Renal pelvis (tissue), 12 donors: ENCODE results near the gene SERF1A. TPM values are rescaled to one million over a fixed set of nuclear protein-coding genes. Genes with fewer than 3 reads are reported as not detected.
"Not testable (repeated sequence)": the region's sequence is repeated elsewhere in the genome, so short reads cannot be mapped to it uniquely, and the experiment has no call there.

ENCODE experiments used
- DNase-seq: peaks from one replicate; pipeline ENCODE4 v3.0.0-alpha.2; 2013
- long read RNA-seq, 16 experiments: transcript quantifications; one replicate each; lab custom pipeline, GENCODE V29; 2026
- polyA plus RNA-seq, 3 donors: library from polyadenylated mRNA; unstranded; fragments of 120-200 nt; gene quantifications; one replicate each; pipeline ENCODE4 v1.2.1, GENCODE V29; 2013; ENCODE audit not compliant: insufficient read length in 3 of 3

Gene SERF1A
- 10 to 100 TPM in 1 of 3 donors, 1 to 10 TPM in 2; 2.9 to 23.3 (median 4.4) TPM for polyA plus RNA-seq
- long read RNA-seq, donor 1, transcript SERF1A-201 (3 exons, 963 nt) = major isoform, 15 of 17 reads
- long read RNA-seq, donor 1, partial matches to known transcripts = 0 of 17 reads
- long read RNA-seq, donor 1, other reads (novel, unspliced or antisense) = 0 of 17 reads
- long read RNA-seq, donor 2, transcript SERF1A-201 (3 exons, 963 nt) = major isoform, 31 of 57 reads
- long read RNA-seq, donor 2, partial matches to known transcripts = 20 of 57 reads
- long read RNA-seq, donor 2, other reads (novel, unspliced or antisense) = 0 of 57 reads
- long read RNA-seq, donor 3, transcript SERF1A-201 (3 exons, 963 nt) = major isoform, 28 of 57 reads
- long read RNA-seq, donor 3, partial matches to known transcripts = 22 of 57 reads
- long read RNA-seq, donor 3, other reads (novel, unspliced or antisense) = 0 of 57 reads
- long read RNA-seq, donor 4, transcript SERF1A-201 (3 exons, 963 nt) = major isoform, 22 of 38 reads
- long read RNA-seq, donor 4, partial matches to known transcripts = 10 of 38 reads
- long read RNA-seq, donor 4, other reads (novel, unspliced or antisense) = 0 of 38 reads
- long read RNA-seq, donor 5, transcript SERF1A-201 (3 exons, 963 nt) = major isoform, 32 of 47 reads
- long read RNA-seq, donor 5, partial matches to known transcripts = 11 of 47 reads
- long read RNA-seq, donor 5, other reads (novel, unspliced or antisense) = 0 of 47 reads
- long read RNA-seq, donor 6, transcript SERF1A-201 (3 exons, 963 nt) = major isoform, 17 of 30 reads
- long read RNA-seq, donor 6, partial matches to known transcripts = 9 of 30 reads
- long read RNA-seq, donor 6, other reads (novel, unspliced or antisense) = 0 of 30 reads
- long read RNA-seq, donor 7, transcript SERF1A-201 (3 exons, 963 nt) = major isoform, 26 of 58 reads
- long read RNA-seq, donor 7, partial matches to known transcripts = 23 of 58 reads
- long read RNA-seq, donor 7, other reads (novel, unspliced or antisense) = 0 of 58 reads
- long read RNA-seq, donor 8, transcript SERF1A-201 (3 exons, 963 nt) = major isoform, 10 of 14 reads
- long read RNA-seq, donor 8, partial matches to known transcripts = 0 of 14 reads
- long read RNA-seq, donor 8, other reads (novel, unspliced or antisense) = 0 of 14 reads
- long read RNA-seq, donor 9, transcript SERF1A-201 (3 exons, 963 nt) = major isoform, 21 of 30 reads
- long read RNA-seq, donor 9, partial matches to known transcripts = 0 of 30 reads
- long read RNA-seq, donor 9, other reads (novel, unspliced or antisense) = 0 of 30 reads
- long read RNA-seq, donor 10, transcript SERF1A-201 (3 exons, 963 nt) = major isoform, 17 of 42 reads
- long read RNA-seq, donor 10, transcript SERF1A-202 (3 exons, 1,889 nt) = minor isoform, 5 of 42 reads
- long read RNA-seq, donor 10, partial matches to known transcripts = 13 of 42 reads
- long read RNA-seq, donor 10, other reads (novel, unspliced or antisense) = 0 of 42 reads
- long read RNA-seq, donor 11, transcript SERF1A-201 (3 exons, 963 nt) = major isoform, 16 of 35 reads
- long read RNA-seq, donor 11, partial matches to known transcripts = 14 of 35 reads
- long read RNA-seq, donor 11, other reads (novel, unspliced or antisense) = 0 of 35 reads
- long read RNA-seq, donor 12, transcript SERF1A-205 (3 exons, 663 nt) = minor isoform, 5 of 32 reads
- long read RNA-seq, donor 12, transcript SERF1A-201 (3 exons, 963 nt) = major isoform, 22 of 32 reads
- long read RNA-seq, donor 12, partial matches to known transcripts = 0 of 32 reads
- long read RNA-seq, donor 12, other reads (novel, unspliced or antisense) = 0 of 32 reads
- long read RNA-seq, donor 13, transcript SERF1A-201 (3 exons, 963 nt) = major isoform, 21 of 39 reads
- long read RNA-seq, donor 13, transcript SERF1A-205 (3 exons, 663 nt) = minor isoform, 6 of 39 reads
- long read RNA-seq, donor 13, partial matches to known transcripts = 10 of 39 reads
- long read RNA-seq, donor 13, other reads (novel, unspliced or antisense) = 0 of 39 reads
- long read RNA-seq, donor 14, transcript SERF1A-201 (3 exons, 963 nt) = major isoform, 45 of 80 reads
- long read RNA-seq, donor 14, transcript SERF1A-203 (2 exons, 632 nt) = minor isoform, 5 of 80 reads
- long read RNA-seq, donor 14, partial matches to known transcripts = 23 of 80 reads
- long read RNA-seq, donor 14, other reads (novel, unspliced or antisense) = 0 of 80 reads
- long read RNA-seq, donor 15, transcript SERF1A-201 (3 exons, 963 nt) = major isoform, 24 of 37 reads
- long read RNA-seq, donor 15, partial matches to known transcripts = 9 of 37 reads
- long read RNA-seq, donor 15, other reads (novel, unspliced or antisense) = 0 of 37 reads
- long read RNA-seq, donor 16, transcript SERF1A-203 (2 exons, 632 nt) = minor isoform, 5 of 80 reads
- long read RNA-seq, donor 16, transcript SERF1A-201 (3 exons, 963 nt) = major isoform, 28 of 80 reads
- long read RNA-seq, donor 16, partial matches to known transcripts = 36 of 80 reads
- long read RNA-seq, donor 16, other reads (novel, unspliced or antisense) = 5 of 80 reads

DNA sequence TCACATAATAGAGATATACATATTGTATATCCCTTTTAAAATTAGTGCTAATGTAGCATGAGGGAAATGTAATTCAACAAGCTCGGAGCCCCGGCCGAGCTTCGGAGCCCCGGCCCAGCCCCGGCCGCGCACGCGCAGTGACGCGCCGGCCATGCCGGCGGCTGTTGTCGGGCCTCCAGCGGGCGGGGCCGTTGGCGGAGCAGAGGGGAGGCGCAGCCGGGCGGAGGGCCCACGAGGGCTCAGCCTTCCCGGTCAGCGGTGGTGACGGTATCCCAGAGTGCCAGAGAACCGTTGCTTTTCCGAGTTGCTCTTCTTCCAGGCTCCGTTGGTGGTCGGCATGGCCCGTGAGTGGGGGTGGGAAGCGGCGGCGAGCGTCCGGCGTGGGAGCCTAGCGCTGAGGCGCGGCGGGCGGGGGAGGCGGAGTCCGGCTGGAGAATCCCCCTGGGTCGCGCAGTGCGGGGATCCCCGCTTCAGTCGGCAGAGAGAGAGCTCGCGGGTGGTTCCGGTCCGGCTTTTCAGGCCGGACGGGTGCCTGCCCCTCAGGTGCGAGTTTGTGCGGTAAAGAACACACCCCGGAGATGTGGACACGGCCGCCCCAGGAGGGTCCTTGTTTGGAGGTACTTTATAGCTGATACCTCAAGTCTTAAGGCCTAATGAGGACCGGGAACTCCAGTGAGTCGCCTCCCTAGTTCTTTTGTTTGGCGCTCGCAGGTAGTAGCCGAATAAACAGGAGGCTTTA is at the start of gene SERF1A:
Gene SERF1A, plus strand, starts transcription at position 137 of the 739 bp plus-strand sequence. Its CDS starts 201 bp downstream, at position 338.
- DNase-seq = not testable (repeated sequence)

DNA sequence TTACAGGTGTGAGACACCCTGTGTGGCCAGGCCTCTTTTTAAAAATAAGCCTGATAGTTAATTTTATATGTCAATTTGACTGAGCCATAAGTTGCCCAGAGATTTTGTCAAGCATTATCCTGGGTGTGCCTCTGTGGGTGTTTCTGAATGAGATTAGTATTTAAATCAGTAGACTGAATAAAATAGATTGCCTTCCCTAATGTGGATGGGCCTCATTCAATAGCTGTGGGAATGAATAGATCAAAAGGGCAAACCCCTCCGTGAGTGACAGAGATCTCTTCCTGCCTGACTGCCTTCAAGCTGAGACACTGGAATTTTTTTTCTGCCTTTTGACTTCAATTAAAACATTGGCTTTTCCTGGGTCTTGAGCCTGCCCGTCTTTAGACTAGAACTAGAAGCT is 33.7 kb upstream of the SERF1A start:
- DNase-seq = not testable (repeated sequence)

DNA sequence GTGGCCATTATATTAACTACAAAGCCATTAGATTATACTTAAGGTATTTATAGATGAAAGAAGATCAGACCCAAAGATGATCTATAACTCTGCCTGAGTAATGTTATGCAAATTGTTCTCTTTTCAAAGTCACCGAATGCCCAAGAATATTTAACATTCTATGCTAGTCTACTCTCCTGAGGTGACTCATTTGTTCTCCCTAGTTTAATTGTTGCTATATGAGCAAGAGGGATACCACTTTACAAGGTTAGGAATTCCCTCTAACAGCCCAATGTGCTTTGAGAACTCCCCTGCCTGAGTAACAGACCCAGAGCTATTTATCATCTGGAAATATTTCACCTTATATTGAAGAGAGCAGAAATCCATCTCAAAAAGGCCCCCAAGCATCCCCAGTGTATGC is 29.8 kb upstream of the SERF1A start:
- DNase-seq = not testable (repeated sequence)

DNA sequence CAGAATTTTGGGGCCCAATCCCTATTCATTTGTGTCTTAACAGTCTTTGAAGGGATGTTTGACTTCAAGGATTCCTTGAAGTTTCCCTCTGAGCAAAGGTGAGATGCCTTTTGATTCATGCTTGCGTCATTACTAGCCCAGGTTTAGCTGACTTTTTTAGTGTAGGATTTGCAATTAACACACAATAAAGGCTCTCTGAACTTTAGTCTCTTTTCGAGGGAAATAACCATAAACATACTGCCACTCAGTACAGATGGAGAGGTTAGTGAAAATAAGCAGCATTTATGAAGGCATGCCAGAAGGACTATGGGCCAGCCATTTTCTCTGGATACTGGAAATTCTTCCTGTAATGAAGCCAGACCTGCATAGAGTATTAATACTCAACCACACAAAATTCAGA is 4.4 kb upstream of the SERF1A start:
- DNase-seq = not testable (repeated sequence)

DNA sequence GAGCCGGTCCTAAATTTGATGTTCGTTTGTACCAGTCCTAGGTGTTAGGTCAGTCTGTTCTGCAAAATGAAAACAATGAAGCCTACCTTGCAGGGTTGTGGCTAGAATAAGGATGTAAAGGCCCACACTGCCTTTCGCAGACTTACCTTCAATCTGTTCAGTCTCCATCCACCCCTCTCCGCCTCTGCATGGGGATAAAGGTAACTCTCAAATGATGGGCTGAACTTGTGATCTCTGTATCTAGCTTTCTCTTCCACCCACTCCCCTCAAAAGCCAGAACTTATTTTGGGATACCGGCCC is 753 bp downstream of the SERF1A start:
- not testable (repeated sequence) for DNase-seq

DNA sequence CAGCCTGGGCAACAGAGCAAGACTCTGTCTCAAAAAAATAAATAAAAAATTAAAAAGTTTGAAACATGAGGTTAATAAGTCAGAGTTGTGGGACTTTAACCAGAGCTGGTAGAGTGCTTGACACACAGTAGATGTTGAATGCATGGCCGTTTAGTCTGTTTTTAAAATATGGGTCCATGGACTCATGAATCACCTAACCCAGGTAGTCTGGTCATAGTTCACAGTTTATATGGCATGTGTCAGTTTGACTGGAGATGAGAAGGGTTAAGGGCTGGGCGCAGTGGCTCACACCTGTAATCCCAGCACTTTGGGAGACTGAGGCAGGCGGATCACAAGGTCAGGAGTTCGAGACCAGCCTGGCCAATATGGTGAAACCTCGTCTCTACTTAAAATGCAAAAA is 6.2 kb downstream of the SERF1A start:
- not testable (repeated sequence) for DNase-seq

DNA sequence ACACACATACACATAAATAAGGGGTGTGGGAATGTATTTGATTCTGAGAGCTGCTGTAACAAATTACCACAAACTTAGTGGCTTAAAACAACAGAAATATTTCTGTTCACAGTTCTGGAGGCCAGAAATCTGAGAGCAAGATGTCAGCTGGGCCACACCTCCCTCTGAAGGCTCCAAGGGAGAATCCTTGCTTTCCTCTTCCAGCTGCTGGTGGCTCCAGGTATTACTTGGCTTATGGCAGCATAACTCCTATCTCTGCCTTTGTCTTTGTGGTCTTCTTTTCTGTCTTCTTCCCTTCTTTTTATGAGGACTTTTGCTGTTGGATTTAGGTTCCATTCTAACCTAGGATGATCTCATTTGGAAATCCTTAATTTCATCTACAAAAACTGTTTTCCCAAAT is 16.4 kb downstream of the SERF1A start:
- DNase-seq = not testable (repeated sequence)

DNA sequence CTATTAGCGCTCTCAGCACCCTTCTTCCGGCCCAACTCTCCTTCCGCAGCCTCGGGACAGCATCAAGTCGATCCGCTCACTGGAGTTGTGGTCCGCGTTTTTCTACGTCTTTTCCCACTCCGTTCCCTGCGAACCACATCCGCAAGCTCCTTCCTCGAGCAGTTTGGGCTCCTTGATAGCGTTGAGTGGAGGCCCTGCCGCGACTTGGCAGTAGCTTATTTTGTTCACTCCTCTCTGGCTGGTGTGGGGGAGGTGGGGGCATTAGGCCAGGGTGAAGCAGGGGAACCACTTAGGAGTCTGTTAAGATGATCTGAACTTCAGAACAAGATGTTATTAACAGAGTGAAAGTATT is 24.7 kb downstream of the SERF1A start:
- not testable (repeated sequence) for DNase-seq

DNA sequence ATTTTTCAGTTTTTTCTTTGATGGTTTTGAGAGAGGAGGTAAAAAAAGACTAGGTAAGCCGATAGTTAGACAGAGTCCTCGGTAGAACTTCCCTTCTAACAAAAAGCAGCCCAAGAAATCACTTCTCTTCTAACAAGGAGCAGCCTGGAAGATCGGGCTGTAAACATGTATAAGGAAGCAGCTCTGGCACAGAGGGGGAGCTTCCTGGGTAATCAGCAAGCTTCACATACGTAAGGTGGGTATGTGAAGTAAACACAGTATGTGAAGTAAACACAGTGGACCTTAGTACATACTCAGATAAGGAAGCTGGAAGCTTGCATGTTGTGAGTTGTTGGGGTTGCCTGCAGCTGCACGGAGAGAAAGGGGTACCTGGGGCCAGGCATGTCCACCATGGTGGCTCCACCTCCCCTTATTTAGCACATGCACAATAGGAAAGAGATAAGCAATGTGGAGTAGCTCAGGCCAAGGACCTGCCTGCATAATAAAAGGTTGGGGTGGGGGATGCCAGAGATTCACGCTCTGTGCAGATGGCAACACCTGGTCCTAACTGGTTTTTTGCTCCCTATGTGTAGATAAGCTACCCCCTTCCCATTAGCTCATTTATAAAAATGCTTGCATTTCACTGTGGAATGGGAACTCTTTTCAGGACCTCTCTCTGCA is 31.4 kb downstream of the SERF1A start:
- not testable (repeated sequence) for DNase-seq

DNA sequence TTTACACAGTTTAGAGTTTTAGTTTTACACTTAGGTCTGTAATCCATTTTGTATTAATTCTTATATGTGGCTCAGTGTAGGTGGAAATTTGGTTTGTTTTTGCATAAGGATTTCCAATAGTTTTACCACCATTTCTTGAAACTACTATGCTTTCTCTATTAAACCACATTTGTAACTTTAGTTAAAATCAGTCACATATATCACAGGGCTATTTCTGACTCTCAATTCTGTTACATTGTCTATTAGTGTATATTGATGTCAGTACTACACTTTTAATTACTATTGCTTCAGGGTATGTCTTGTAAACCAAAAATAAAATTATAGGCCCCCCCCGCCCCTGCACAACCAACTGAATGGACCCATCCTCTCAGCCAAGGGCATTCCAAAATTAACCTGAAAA is 32.1 kb downstream of the SERF1A start:
- DNase-seq = not testable (repeated sequence)

DNA sequence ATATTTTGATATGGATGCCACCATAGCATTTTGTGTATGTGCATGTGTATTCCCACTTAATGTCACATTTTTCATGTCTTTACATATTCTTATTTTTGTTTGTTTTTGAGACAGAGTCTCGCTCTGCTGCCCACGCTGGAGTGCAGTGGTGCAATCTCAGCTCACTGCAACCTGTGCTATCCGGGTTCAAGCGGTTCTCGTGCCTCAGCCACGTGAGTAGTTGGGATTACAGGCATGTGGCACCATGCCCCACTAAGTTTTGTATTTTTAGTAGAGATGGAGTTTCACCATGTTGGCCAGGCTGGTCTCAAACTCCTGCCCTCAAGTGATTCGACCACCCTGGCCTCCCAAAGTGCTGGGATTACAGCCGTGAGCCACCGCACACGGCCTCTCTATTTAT is 52.6 kb downstream of the SERF1A start:
- not testable (repeated sequence) for DNase-seq

Other genes with a start within 250 kb of the SERF1A start
- gene SMN1, start 24.4 kb downstream of the SERF1A start, polyA plus RNA-seq = 10 to 100 TPM; 55.2 to 71.4 (median 59.6) TPM
- gene NAIP, start 124.7 kb downstream of the SERF1A start, polyA plus RNA-seq = 10 to 100 TPM; 17.3 to 45.6 (median 37.5) TPM
- 10 to 100 TPM; 10.9 to 45.4 (median 23.1) TPM for gene GTF2H2, start 167.0 kb downstream of the SERF1A start, polyA plus RNA-seq